NCI-H524 treated with DMSO at 0.1 percent for 48 hours (cell line): ENCODE results near the gene RPS16.

Experiments
- DNase-seq: peaks from one replicate; lab custom pipeline; 2025; lab: John Stamatoyannopoulos, UW

Gene RPS16

DNA sequence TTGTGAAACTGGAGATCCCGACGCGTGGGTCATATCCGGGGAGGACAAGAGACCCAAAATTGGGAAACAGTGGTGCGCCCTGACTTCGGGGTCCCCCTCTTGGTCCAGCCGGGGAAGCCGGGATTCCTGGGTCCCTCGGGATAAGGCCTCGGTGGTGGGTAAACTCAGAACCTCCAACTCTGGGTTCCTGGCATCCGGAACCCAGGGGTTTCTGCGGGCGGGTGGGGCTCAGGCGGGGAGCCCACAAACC lies 28.4 kb downstream of the RPS16 start:
- no peak for DNase-seq

DNA sequence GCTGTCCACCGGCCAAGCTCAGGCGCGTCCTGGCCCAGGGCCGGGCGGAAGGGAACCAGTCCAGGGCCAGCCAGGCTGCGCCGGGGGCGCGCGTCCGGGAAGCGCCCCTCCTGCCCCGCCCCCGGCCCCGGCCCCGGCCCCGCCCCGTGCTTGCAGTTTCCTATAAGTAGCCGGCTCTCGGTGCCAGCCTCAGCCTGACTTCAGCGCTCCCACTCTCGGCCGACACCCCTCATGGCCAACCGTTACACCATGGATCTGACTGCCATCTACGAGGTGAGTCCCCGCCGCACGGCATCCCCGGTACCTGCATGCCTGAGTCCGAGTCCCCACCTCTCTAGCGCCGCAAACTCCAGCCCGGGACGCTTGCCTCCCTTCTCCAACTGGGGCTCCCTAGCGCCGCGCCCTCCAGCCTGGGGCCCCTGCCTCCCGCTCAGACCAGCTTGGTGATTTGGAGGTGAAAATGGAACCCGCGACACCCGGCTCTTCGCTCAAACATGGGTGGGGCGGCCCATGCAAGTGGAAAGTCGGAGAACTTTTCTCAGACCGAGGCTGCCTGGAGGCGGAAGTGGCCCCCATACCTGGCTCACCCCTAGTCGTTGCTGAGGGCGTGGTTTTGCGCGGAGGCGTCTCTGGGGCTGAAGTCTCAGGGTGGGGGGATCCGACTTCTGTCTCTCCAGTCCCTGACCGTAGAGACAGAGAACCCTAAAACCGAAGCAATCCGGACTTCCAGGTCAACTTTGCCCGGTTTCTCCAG lies 28.9 kb downstream of the RPS16 start, which contains the start of gene ZFP36:
Gene ZFP36, plus strand, starts transcription at position 192 of the 754 bp plus-strand sequence. Its CDS starts 58 bp downstream, at position 250.
- no peak for DNase-seq

DNA sequence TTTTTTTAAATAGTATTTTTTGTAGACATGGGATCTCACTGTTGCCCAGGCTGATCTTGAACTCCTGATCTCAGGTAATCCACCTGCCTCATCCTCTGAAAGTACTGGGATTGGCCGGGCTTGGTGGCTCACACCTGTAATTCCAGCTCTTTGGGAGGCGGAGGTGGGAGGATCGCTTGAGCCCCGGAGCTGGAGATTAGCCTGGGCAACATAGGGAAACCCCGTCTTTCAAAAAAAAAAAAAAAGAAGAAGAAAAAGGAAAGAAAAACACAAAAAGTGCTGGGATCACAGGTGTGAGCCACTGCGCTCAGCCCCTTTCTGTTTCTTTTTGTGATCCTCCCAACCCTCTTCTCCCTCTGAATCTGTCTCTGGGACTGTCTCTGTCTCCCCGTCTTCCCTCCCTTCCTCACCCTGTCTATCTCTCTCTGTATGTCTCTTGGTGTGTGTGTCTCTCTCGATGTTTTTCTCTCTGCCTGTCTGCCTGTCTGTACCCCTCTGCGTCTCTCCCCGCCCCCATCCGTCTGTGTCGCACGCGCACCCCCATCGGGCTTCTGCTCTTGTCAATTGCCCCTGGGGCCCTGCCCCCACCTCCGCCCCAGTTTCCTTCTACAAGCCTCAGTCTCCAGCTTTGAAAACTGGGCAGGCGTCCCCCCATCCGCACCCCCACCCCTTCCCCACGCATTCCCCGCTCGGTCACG lies 29.6 kb downstream of the RPS16 start:
- no peak for DNase-seq

DNA sequence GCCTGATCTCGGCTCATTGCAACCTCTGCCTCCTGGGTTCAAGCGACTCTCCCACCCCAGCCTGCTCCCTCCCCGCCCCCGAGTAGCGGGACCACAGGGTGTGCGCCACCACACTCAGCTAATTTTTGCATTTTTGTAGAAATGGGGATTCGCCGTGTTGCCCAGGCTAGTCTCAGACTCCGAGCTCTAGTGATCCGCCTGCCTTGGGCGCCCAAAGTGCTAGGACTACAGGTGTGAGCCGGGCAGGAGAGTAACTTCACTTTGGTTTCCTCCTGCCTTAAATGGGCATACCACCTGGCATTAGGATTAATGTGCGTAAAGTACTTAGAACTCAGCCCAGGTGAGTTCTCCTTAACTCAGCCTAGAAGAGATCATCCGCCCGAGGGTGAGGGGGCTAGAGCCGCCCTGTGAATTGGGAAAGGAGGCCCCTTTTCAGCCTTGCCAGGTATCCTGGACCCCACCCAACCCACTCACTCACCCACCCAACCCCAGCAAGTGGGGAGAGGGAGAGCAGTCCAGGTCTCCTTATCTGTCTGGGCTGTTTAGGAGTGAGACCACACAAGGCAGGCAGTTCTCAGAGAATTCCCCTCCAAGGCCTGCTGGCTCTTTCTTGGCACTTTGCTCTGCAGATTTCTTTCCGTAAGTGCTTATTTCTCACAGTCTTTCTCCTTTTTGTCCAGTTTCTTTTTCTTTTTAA lies 30.3 kb downstream of the RPS16 start:
- no peak for DNase-seq

DNA sequence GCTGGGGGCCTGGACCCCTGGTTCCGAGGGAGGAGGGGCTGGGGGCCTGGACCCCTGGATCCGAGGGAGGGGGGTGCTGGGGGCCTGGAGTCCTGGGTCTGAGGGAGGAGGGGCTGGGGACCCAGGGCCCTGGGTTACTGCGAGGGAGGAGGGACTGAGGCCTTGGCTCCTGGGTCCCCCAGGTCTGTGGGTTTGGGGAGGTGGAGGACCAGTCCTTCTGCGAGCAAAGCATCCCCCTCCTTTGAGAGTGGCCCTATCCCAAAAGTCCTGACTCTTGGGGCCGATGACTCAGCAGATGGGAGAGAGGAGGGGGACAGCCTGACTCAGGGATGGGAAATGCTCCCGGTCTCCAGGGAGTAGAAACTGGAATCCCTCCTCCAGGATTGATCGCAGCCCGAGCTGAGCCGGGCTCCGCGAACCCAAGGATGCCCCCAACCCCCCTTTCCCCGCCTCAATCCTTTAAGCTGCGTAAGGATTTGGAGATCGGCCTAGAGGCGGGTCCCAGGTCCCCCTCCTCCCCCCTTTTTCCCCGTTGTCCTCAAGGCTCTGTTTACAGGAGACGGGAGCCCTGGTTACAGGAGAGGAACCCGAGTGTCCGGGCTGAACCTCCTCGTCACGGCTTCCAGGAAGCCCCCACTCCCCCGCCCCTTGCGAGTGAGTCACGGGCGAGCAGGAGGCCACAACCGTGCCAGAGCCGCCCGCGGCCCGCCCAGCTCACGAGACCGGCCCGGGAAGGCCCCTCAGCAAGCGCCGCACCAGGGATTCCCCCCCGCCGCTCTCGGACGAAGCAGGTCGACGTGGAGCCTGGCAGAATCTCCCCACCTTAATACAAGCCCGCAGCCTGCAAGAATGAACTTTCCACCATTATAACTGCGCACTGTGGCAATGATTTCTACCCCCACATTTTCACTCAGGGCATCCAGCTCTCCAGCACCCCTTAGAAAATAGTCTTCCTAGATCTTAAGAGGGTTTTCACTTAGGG lies 32.1 kb downstream of the RPS16 start:
- peak; percentile 61 for DNase-seq

DNA sequence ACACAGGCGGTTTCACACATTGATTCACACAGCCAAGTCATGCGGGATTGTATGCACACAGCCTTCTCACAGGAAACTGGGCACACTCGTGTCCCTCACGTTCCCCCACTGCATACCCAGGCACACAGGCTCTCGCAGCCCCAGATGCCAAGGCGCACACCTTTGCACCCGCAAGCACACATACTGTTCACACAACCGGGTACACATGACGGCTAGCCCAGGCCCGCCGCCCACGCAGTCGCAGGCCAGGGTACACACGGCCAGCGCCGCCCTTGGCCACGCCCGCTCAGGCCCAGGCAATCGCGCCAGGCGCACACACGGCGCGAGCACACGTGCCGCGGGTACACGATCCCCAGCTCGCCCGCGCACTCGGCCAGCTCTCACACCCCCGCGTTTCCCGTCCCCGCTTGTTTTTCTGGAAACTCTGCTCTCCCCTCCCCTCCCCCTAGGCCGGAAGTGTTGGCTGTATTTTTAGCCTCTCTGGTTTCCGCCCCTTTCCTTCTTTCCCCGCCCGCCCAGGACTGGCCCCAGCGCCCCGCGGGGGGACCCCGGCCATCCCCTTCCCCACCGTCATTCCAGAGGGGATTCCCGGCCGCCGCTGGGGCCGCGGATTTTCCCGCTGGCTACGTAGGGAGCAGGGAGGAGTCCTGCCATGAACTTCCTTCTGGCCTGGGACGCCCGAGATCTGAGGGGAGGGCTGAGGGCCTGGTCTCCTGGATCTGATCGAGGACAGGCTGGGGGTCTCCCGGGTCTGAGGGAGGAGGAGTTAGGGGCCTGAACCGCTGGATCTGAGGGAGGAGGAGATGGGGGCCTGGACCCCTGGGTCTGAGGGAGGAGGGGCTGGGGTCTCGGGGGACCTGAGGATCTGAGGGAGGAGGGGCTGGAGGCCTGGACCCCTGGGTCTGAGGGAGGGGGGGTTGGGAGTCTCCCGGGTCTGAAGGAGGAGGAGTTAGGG lies 33.1 kb downstream of the RPS16 start:
- no peak for DNase-seq

DNA sequence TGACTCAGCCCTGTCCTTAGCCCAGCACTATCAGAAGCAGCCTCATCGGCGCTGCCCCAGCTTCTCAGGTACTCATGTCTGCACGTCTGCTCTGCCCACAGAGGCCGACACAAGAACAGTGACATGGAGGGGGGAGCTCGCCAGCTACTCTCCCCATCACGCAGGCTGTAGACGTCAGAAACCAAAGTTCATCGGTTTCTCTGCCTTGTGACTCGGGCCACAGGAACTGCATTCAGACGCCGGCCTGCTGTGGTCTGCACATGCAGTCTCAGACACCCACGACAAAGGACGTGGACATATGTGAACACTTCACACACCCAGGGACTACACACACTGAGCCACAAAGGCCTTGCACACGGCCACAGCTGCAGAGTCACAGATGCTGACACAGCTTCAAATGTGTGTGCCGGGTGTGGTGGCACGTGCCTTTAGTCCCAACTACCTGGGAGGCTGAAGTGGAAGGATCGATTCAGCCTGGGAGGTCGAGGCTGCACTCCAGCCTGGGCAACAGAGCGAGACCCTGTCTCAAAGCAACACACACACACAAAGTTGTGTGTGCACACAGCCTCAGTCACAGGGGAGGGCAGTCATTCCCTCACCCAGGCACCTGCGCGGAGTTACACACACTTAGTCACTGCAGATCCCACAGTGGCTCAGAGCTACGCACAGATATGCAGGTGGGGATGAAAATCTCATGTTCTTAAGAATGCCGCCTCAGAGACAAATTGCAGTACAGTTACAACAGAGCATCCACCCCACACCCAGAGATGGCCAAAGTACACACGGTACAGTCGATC lies 34.0 kb downstream of the RPS16 start:
- no peak for DNase-seq

DNA sequence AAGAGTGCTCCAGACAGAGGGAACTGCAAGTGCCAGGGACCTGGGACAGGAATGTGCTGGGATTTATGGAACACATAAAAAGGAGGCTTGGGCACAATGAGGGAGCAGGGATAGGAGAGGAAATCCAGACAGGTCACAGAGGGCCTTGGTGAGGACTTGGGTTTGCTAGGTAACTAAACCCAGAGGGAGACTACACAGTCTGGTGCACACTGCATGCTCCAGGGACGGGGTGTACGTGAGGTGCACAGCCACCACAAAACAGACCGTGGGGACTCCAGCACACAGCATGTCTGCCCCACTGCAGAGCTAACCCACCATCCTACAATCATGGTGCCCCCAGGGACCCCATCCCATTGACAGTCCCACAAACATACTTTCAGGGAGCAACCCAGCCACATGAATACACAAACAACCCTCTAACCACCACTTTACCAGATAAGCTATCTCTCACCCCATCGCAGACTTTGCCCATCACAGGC lies 34.6 kb downstream of the RPS16 start:
- DNase-seq: no peak

DNA sequence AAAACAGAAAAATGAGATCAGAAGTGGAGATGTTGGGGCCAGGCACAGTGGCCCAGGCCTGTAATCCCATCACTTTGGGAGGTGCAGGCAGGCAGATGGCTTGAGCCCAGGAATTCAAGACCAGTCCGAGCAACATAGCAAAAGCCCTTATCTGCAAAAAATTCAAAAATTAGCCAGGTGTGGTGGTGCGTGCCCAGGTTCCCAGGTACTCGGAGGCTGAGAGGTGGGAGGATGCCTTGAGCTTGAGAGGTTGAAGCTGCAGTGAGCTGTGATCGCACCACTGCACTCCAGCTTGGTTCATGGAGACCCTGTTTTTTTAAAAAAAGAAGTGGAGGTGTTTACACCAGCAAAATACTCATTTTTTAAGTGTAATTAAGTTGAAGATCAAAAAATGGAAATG lies 35.7 kb downstream of the RPS16 start:
- DNase-seq: no peak

DNA sequence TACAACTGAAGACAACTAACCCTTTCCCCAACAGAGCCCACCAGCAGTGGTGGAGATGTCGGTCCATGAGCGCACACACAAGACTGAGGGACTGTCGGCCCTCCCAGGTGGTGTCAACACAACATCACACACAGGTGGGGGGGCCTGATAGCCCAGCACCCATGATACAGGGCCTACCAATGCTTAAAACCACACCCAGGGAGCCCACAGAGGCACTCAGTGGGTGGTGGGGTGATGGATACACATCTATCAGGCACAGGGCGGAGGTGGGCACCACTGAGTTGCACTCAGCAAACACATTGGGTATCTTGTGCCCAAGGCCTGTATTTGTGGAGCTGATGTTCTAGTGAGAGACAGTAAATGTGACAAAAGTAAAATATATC lies 36.1 kb downstream of the RPS16 start:
- no peak for DNase-seq

DNA sequence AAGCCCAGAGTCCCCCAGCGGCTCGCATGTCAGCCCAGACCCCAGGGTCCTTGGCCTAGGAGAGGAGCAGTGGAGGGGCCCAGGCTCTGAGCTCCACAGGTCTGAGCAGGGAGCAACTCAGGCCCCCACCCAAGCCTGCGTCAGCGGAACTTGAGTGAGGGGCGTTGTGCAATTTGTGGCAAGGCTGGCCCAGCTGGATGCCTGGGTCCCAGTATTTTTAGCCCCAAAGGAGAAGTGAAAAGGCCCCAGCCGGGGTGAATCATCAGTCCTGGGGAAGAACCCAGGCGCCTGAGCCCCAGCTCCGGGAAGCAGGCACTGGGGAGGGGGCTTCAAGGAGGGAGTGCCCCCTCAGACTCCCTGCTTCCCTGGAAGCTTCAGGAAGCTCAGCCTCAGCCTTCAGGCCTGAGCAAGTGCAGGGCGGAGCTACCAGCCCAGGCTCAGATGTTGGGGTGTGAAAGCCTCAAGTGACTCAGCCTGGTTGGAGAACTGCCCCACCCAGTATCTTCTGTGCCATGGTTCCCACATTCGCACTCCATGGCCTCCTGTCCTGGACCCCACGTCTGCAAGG lies 37.4 kb downstream of the RPS16 start:
- DNase-seq: no peak

DNA sequence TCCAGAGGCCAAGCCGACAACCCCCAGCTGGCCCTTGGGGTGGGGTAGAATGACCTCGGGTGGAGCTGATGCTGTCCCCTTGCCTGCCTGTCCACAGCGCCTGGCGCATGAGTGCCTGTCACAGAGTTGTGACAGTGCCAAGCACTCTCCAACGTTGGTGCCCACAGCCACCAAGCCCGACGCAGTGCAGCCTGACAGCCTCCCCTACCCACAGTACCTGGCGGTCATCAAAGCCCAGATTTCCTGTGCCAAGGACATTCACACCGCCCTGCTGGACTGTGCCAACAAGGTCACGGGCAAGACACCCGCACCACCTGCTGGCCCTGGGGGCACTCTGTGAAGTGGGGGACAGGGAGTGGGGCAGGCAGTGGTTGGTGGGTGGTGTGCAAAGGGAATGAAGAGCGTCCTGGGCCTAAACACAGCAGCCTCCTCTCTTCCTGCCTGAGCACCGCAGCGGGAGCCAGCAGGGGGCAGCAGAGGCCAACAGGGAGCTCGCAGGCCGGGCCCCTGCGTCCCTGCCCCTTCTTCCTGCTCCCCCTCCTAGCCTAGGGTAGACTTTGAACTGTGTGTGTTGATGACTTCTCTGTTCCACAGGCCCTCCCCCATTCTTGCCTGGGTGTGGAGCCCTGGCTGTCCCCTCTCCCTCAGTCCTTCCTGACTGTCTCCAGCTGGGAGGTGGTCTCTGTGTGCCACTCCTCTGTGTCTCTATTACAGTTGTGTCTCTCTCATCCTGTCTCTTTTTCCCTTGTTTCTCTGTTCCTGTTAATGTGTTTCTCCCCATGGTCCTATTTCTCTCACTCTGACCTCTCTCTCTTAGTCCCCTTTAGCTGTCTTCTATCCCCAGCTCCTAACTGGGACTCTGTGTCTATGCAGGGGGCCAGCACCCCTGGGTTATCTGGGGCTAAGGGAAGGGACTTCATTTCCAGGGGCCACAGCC lies 38.1 kb downstream of the RPS16 start:
- DNase-seq: no peak

DNA sequence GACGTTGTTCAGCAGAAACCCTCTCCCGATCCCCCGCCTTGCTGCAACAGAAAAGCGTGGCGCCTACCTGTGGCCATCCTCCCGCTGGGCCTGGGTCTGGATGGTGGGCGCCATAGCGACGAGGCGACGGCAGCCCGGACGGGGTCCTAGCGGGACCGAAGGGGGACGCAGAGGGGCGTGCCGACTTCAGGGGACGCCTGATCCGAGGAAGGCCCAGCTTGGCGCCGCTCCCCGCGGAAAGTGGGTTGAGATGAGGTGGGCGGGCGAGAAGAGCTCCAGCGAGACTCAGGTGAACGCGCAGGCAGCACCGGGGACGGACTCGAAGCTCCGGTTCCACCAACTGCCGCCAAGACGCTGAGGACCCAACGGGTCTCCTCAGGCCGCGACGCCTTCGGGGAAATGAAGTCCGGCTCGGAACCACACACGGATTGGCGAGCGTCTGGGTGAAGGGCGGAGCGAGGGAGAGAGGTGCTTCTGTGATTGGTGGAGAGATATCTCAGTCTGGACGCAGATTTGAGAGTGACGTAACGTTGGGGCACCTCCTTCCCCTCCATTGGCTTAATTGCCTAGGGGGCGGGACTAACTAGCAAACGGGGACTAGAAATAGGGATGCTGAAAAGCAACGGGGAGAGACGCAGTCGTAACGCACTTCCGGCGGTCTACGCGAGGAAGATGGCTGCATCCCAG lies 44.9 kb downstream of the RPS16 start, which contains the start of the genes MED29 and PAF1:
Gene MED29, plus strand, starts transcription at position 628 of the 687 bp plus-strand sequence. Its CDS starts 45 bp downstream, at position 673.
Gene PAF1, minus strand, starts transcription at position 356 of the 687 bp plus-strand sequence. Its CDS starts 242 bp downstream, at position 114.
- peak; percentile 100 for DNase-seq

DNA sequence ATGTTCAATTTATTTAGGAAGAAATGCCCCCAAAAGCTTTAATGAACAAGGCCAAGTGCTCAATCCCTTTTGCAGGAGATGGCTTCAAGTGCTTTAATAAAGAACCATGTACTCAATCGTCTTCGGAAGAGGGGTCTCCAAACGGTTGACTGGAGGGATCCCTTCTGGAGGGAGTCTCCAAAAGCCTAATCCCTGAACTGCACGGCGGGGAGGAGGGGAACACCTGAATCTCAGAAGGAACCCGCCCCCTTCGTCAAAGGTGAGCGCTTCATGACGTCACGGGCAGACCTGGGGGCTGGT lies 45.3 kb downstream of the RPS16 start:
- DNase-seq: no peak

DNA sequence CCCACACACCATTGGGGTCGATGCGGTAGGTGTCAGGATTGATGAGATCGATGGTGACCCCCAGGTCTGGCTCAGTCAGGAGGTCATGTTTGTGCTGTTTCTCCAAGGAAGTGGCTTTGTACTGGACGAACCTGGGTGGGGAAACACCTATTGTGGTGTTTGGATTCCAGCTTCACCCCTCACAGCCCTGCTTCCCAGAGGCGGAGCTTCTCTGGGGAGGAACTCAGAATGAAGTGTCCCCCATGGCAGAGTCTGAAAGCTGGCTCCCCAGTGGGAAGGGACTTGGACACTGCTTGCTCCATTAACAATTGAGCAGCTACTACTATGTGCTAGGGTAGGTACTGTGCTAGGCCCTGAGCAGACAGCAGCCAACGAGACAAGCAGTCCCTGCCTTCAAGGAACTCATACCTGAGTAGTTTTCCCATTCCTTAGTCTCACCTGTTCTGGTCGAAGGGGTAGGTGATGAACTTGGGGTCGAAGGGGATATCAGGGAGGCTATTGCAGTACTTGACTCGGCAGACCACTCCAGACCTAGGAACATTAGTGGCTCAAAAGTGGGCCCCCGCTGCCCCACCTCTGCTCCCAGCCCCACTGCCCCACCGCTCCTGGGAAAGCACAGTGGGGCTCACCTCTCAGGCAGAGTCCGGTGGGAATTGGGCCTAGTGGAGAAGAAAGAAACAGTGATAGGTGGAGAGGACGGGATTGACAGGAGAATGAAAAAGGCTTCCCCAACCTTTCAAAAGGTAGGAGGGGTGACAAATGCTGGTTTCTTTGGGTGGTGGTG lies 45.9 kb downstream of the RPS16 start:
- DNase-seq: no peak

DNA sequence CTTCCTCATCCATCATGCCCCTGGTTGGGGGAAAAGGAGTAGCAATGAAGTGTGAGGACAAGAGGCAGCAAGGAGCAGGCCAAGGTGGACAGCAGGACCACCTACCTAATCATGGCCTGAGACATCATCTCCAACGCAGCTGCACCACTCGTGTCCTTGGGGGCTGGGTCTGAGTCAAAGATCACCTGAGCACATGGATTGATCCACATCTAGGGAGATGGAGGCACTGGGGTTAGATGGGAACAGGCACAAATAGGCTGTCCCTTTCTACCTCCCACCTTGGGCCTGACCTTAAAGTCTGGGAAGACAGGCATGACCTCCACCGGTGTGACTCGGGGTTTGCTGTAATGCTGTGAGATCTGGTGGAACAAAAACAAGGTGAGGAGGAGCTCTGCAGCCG lies 47.1 kb downstream of the RPS16 start:
- DNase-seq: no peak

DNA sequence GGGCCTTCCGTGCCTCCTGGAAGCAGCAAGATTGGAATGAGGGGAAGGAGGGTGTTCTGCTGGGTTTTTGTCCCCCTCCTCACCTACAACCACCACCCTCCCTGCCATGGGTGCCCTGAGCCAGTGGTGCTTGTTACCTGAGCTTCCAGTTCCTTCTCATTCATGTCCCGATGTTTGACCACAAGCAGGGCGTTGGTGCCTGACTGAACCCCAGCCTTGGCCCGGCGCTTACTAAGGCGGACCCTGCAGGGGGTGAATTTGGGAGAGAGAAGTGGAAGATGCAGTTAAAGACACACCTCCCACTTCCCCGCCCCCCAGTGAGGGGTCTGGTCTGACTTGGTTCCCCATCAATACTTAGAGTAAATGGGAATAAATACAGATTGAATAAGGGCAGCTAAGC lies 49.2 kb downstream of the RPS16 start:
- no peak for DNase-seq
